Measurements from ENCODE around the gene PDSS2.
A peak's percentile ranks its signal among the peaks of the same experiment; 100 is the strongest.
"Not testable (repeated sequence)": the region's sequence is repeated elsewhere in the genome, so short reads cannot be mapped to it uniquely, and the experiment has no call there.

The PDSS2 gene

GRCh38 chr6:107144014-107144413, 315.4 kb downstream of the PDSS2 start:
- DNase-seq: no peak

- DNase-seq: no peak
Observed at GRCh38 chr6:107140581-107140980, 318.8 kb downstream of the PDSS2 start.

GRCh38 chr6:107136324-107136723, 323.0 kb downstream of the PDSS2 start:
- not testable (repeated sequence) for DNase-seq

GRCh38 chr6:107135048-107135680, 324.2 kb downstream of the PDSS2 start:
- not testable (repeated sequence) for DNase-seq

GRCh38 chr6:107132330-107132954, 326.9 kb downstream of the PDSS2 start:
- peak; percentile 9 for DNase-seq

GRCh38 chr6:107129370-107129925, 329.9 kb downstream of the PDSS2 start:
- no peak for DNase-seq

DNA sequence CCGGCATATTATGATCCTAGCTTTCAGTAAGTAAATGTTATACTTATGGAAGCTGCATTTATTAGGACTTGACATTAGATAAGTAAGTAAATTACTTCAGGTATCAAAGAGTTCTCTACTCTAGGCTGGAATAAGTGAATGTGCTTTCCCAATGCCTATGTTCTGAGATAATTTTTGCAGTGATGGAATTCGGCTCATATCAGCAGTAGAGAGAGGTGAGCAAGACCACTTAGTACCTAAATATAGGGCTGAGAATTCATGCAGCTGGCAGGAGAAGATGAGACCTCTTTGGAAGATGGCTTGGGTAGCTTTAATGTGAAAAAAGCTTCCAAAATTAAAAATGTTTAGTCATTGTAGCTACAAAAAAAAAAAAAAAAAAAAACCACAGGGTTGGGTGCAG, 330.8 kb downstream of the PDSS2 start:
- no peak for DNase-seq

DNA sequence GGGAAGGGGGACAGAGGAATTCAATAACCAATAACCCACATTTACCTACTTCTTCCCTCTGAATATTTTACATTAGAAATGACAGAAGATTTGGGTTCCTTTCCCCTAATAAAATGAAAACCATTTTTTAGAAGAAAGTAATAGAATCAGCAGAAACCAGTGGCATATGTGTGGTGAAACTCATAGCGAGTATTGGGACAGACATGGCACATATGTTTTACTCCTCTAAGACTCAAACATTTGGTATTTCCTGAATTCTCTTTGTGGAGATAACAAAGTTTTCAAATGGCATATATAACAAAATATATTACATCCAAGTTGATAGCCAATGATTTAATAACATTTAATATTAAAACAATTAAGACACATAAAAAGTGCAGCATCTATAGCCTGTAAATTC, 331.2 kb downstream of the PDSS2 start:
- no peak for DNase-seq

DNA sequence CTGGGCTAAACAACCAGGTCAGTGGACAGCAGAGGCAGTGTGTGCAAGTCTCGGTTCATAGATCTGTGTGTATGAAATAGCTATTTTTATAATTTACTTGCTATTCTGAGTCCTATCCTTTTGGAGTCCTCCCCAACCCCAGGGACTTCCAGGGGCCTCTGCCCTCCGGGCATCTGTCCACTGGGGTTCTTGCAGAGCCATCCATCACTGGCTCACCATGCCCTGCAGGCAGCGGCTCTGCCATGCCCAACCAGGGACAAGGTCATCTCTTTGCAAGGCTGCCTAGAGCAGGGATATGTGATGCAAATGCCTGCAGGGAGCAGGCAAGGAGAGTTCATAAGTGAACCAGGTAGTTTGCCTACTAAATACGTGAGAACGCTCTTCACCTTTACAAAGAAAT, 333.6 kb downstream of the PDSS2 start:
- DNase-seq: no peak

GRCh38 chr6:107124934-107125348, 334.4 kb downstream of the PDSS2 start:
- no peak for DNase-seq

DNA sequence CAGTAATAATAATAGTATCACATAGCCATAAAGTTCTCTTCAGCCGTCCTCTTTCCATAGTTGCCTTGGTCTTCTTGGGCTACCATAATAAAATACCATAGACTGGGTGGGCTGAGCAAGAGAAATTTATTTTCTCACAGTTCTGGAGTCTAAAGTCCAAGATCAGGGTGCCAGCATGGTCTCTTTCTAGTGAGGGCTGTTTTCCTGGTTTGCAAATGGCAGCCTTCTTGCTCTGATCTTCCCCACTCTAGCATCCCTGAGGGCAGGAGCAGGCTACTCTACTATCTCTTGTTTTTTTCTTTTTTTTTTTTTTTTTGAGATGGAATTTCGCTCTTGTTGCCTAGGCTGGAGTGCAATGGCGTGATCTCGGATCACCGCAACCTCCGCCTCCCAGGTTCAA, 335.9 kb downstream of the PDSS2 start:
- DNase-seq: no peak

DNA sequence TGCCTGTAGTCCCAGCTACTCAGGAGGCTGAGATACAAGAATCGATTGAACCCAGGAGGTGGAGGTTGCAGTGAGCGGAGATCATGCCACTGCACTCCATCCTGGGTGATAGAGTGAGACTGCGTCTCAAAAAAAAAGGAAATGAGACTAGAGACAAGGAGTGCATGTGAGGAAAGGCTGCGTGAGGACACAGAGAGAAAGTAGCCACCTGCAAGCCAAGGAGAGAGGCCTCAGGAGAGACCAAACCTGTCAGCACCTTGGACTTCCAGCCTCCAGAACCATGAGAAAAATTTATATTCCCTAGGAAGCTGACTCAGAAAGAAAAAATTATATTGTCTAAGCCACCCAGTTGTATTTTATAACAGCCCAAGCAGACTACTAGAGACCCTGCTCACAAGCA, 336.6 kb downstream of the PDSS2 start:
- DNase-seq: no peak

- no peak for DNase-seq
Observed at GRCh38 chr6:107121964-107122495, 337.3 kb downstream of the PDSS2 start.

GRCh38 chr6:107121266-107121665, 338.1 kb downstream of the PDSS2 start:
- DNase-seq: no peak

- DNase-seq: no peak
Observed at GRCh38 chr6:107120404-107120803, 339.0 kb downstream of the PDSS2 start.

GRCh38 chr6:107118976-107119375, 340.4 kb downstream of the PDSS2 start:
- DNase-seq: no peak

GRCh38 chr6:107118540-107118939, 340.8 kb downstream of the PDSS2 start:
- DNase-seq: not testable (repeated sequence)

GRCh38 chr6:107116931-107117330, 342.4 kb downstream of the PDSS2 start:
- DNase-seq: no peak

DNA sequence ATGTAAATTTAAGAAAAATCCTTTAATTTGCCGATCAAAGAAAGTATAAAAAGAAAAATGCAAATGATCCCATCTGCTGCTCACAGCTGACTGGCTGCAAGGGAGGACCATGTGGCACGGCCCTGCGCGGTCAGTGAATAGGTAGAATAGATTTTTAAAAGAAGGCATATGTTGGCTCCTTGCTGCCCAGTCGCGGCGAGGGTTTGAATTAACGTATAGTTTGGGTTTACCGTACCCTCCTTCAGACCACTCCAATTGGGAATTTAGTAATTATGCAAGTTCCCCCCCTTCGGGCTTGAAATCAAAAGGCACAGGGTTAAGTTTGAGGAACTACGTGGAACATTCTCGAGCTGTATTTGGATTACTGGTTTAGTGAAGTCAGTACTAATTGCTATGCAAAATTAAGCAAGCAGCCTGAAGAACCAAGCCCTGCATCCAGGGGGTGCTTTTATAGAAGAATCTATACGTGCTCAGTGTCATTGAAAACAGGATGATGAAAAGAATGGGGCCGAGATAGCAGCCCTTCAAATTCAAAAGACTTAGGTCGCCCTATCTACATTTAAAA, 343.0 kb downstream of the PDSS2 start:
- DNase-seq: peak; percentile 18

GRCh38 chr6:107115695-107116327, 343.6 kb downstream of the PDSS2 start:
- DNase-seq: peak; percentile 12

GRCh38 chr6:107114926-107115694, 344.3 kb downstream of the PDSS2 start, which contains the start of gene BEND3:
TSS of gene BEND3 (minus strand) at chr6:107115515. CDS start at chr6:107099285, 16,230 bp downstream.
- DNase-seq: peak; percentile 66

DNA sequence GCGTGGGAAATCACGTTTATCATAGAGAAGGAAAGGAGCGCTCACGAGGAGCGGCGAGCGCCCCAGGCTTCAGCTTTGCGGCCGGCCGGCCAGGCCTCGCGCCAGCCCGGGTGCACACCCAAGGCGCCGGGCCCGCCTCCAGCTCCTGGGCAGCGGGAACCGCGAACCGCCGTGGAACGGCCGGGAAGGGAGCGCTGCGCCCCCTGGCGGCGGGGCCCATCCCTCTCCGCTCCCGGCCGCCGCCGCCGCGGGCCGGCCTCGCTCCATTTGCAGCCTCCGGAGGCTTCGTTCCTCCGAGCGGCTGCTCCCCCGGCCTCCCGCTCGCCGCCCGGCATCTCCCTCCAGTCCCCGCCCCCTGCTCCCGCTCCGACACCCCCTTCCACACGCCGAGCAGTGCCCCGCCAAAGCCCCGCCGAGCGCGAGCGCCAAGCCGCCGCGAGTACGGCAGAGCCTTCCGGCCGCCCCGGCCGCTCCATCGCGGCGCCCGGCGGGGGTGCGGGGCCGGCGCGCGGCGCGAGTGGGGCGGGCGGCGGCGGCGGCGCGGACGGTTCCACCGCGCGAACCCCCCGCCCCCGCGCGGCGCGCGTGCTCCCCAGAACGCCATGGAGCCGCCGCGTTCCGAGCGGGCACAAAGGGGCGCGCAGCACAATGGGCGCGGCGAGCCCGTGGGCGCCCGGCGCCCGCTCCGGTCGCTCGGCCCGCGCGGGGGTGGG, 345.0 kb downstream of the PDSS2 start:
- DNase-seq: peak; percentile 67

All from CD4-positive, alpha-beta T cell treated with Interleukin-21 for 1 hour (primary cell).